Mesendoderm (in vitro differentiated cells): ENCODE results near the gene SWAP70.

ENCODE experiments used
- DNase-seq: peaks from one replicate; pipeline ENCODE4 v3.0.0; 2013
- H2AK5ac ChIP-seq: 2 replicates; pipeline ENCODE4 v1.6.1; 2013; ENCODE audit warnings: low read length, inconsistent platforms
- H2BK120ac ChIP-seq: 2 replicates; pipeline ENCODE4 v1.6.1; 2013; ENCODE audit warnings: low read depth, mild to moderate bottlenecking, low read length, moderate library complexity, mixed read lengths
- H2BK15ac ChIP-seq: replicated peaks from 2 replicates; pipeline ENCODE4 v1.6.1; 2013; ENCODE audit warnings: low read depth, mild to moderate bottlenecking, moderate library complexity
- H2BK5ac ChIP-seq: 2 replicates; pipeline ENCODE4 v1.6.1; 2013; ENCODE audit warnings: low read length, inconsistent platforms
- H3K18ac ChIP-seq: 2 replicates; pipeline ENCODE4 v1.6.1; 2013; ENCODE audit warnings: mild to moderate bottlenecking, low read length, mixed read lengths
- H3K23ac ChIP-seq: one replicate; pipeline ENCODE4 v1.6.1; 2013; ENCODE audit warnings: low read length
- H3K27ac ChIP-seq: 2 replicates; pipeline ENCODE4 v1.5.1; 2013; ENCODE audit warnings: low read depth, mild to moderate bottlenecking, inconsistent platforms, low read length, moderate library complexity
- H3K27me3 ChIP-seq: 2 replicates; pipeline ENCODE4 v1.6.1; 2013; ENCODE audit warnings: low read length, control low read depth, mild to moderate bottlenecking, inconsistent platforms; ENCODE audit not compliant: insufficient read depth, poor library complexity
- H3K36me3 ChIP-seq: 2 replicates; pipeline ENCODE4 v1.6.1; 2013; ENCODE audit warnings: low read length, inconsistent platforms; ENCODE audit not compliant: control insufficient read depth, insufficient read depth
- H3K4ac ChIP-seq: one replicate; pipeline ENCODE4 v1.6.1; 2013; ENCODE audit warnings: low read depth, mild to moderate bottlenecking, low read length, moderate library complexity
- H3K4me1 ChIP-seq: 2 replicates; pipeline ENCODE4 v1.6.1; 2013; ENCODE audit warnings: low read depth, low read length, inconsistent platforms; ENCODE audit not compliant: control insufficient read depth
- H3K4me2 ChIP-seq: 2 replicates; pipeline ENCODE4 v1.6.1; 2013; ENCODE audit warnings: low read length
- H3K4me3 ChIP-seq: 2 replicates; pipeline ENCODE4 v1.5.1; 2013; ENCODE audit warnings: mild to moderate bottlenecking, low read length
- H3K56ac ChIP-seq: one replicate; pipeline ENCODE4 v1.6.1; 2013; ENCODE audit warnings: low read length
- H3K79me1 ChIP-seq: 2 replicates; pipeline ENCODE4 v1.6.1; 2013; ENCODE audit warnings: low read length, inconsistent platforms
- H3K79me2 ChIP-seq: 2 replicates; pipeline ENCODE4 v1.6.1; 2013; ENCODE audit warnings: mild to moderate bottlenecking, low read length; ENCODE audit not compliant: control insufficient read depth, insufficient read depth
- H3K9ac ChIP-seq: 2 replicates; pipeline ENCODE4 v1.6.1; 2013; ENCODE audit warnings: low read length, inconsistent platforms
- H4K5ac ChIP-seq: one replicate; pipeline ENCODE4 v1.6.1; 2013; ENCODE audit warnings: low read length
- H4K8ac ChIP-seq: one replicate; pipeline ENCODE4 v1.6.1; 2013; ENCODE audit warnings: low read depth, mild to moderate bottlenecking, control low read depth, low read length, moderate library complexity
- WGBS: extraction: QIAGEN DNeasy Blood & Tissue Kit; methylation state at CpG from one replicate; pipeline ENCODE4 v1.1.7; 2013; ENCODE audit warnings: low lambda C conversion rate, missing lambda C conversion rate; ENCODE audit not compliant: insufficient coverage; ENCODE audit errors: extremely low coverage; 5-methylcytosine and 5-hydroxymethylcytosine counted together

The SWAP70 gene

DNA sequence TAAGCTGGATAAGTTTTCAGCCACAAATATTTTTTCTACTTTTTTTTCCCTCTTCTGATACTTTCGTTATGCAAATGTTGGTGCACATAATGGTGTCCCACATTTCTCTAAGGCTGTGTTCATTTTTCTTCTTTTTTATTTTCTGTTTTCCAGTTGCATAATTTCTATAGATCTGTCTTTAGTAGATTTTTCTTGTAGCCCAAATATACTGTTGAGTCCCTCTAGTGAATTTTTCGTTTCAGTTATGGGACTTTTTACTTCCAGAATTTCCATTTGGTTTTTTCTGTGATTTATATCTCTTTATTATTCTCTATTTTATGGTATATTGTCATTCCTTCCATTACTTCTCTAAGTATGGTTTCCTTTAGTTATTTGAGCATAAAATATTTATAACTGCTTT is 72.0 kb downstream of the SWAP70 start:
- H3K56ac ChIP-seq, result no peak overlapping the region
- H3K27me3 ChIP-seq, result no peaks in the 10 kb centered on the region
- H3K18ac ChIP-seq, result no peak overlapping the region
- H4K5ac ChIP-seq, result no peak overlapping the region
- no peak for DNase-seq
- H3K27ac ChIP-seq, result no peak overlapping the region
- no peak overlapping the region for H4K8ac ChIP-seq
- no peak overlapping the region for H2BK15ac ChIP-seq
- no peak overlapping the region for H2AK5ac ChIP-seq
- no CpG with 5 or more reads among the region's 2 CpGs for WGBS
- H3K79me2 ChIP-seq, result no peaks in the 10 kb centered on the region
- H2BK120ac ChIP-seq, result no peak overlapping the region
- no peak overlapping the region for H3K9ac ChIP-seq
- H3K4me3 ChIP-seq, result no peak overlapping the region
- no peak overlapping the region for H3K4ac ChIP-seq
- no peak overlapping the region for H3K4me2 ChIP-seq
- H3K23ac ChIP-seq, result no peak overlapping the region
- no peaks in the 10 kb centered on the region for H3K4me1 ChIP-seq
- H3K79me1 ChIP-seq, result no peaks in the 10 kb centered on the region
- no peak overlapping the region for H2BK5ac ChIP-seq
- peaks cover 5% of the 10 kb centered on the region for H3K36me3 ChIP-seq

GRCh38 chr11:9736365-9736764 is 72.5 kb downstream of the SWAP70 start:
- Histone ChIP-seq H2BK5ac (no peak overlapping the region), H3K56ac (no peak overlapping the region), H2BK15ac (no peak overlapping the region), H2BK120ac (no peak overlapping the region), H3K79me2 (no peaks in the 10 kb centered on the region), H3K36me3 (peaks cover 7% of the 10 kb centered on the region), H3K9ac (no peak overlapping the region), H2AK5ac (no peak overlapping the region), H3K79me1 (no peaks in the 10 kb centered on the region), H3K18ac (no peak overlapping the region), H4K5ac (no peak overlapping the region), H3K27ac (no peak overlapping the region), H3K27me3 (no peaks in the 10 kb centered on the region), H3K4me3 (no peak overlapping the region), H3K4me2 (no peak overlapping the region), H3K4me1 (no peaks in the 10 kb centered on the region), H3K23ac (no peak overlapping the region), H3K4ac (no peak overlapping the region), H4K8ac (no peak overlapping the region)
- WGBS, result no CpG with 5 or more reads among the region's 2 CpGs
- DNase-seq, result no peak

DNA sequence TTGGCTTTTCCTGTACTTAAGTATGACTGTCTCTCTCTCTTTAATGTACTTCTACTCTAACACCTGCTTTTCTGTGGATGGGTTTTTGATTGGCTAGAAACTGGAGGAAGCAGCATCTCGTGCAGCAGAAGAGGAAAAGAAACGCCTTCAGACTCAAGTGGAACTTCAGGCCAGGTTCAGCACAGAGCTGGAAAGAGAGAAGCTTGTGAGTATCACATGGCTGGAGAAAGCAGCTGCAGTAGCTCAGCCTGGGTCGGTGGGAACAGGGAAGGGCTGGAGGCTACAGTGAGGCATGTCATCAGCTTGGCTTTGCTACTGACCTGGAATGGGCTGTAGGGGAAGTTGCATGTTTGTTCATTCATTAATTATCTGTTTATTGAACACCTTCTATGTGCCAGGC is 74.2 kb downstream of the SWAP70 start:
- DNase-seq, result no peak
- H3K27ac ChIP-seq, result no peak overlapping the region
- peaks cover 9% of the 10 kb centered on the region for H3K36me3 ChIP-seq
- no peaks in the 10 kb centered on the region for H3K27me3 ChIP-seq
- no CpG with 5 or more reads among the region's 3 CpGs for WGBS
- H2AK5ac ChIP-seq, result no peak overlapping the region
- H3K4me2 ChIP-seq, result no peak overlapping the region
- H2BK5ac ChIP-seq, result no peak overlapping the region
- H3K79me1 ChIP-seq, result no peaks in the 10 kb centered on the region
- no peak overlapping the region for H3K23ac ChIP-seq
- no peak overlapping the region for H3K9ac ChIP-seq
- H3K4me1 ChIP-seq, result no peaks in the 10 kb centered on the region
- H3K56ac ChIP-seq, result no peak overlapping the region
- no peak overlapping the region for H4K5ac ChIP-seq
- H2BK120ac ChIP-seq, result no peak overlapping the region
- H3K4me3 ChIP-seq, result no peak overlapping the region
- no peak overlapping the region for H3K4ac ChIP-seq
- no peak overlapping the region for H4K8ac ChIP-seq
- H3K18ac ChIP-seq, result no peak overlapping the region
- H2BK15ac ChIP-seq, result no peak overlapping the region
- no peaks in the 10 kb centered on the region for H3K79me2 ChIP-seq

DNA sequence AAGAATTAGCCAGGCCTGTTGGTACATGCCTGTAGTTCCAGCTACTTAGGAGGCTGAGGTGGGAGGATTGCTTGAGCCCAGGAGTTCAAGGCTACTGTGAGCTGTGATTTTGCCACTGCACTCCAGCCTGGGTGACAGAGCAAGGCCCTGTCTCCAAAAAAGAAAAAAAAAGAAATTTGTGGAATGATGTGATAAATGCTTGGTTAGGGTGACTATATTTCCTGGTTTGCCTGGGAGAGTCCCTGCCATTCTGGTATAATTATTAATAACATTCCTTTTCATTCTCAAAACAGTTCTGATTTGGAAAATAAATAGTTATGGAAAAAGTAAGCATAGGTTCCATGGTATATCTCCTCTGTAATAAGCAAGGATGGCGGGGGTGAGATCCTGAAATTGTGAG is 74.8 kb downstream of the SWAP70 start:
- H4K8ac ChIP-seq, result no peak overlapping the region
- no peak overlapping the region for H2AK5ac ChIP-seq
- no peaks in the 10 kb centered on the region for H3K27me3 ChIP-seq
- H3K4me2 ChIP-seq, result no peak overlapping the region
- no peak overlapping the region for H3K56ac ChIP-seq
- DNase-seq, result no peak
- no peaks in the 10 kb centered on the region for H3K4me1 ChIP-seq
- no peak overlapping the region for H3K4ac ChIP-seq
- WGBS, result no CpG with 5 or more reads among the region's 1 CpG
- H2BK120ac ChIP-seq, result no peak overlapping the region
- H3K27ac ChIP-seq, result no peak overlapping the region
- no peak overlapping the region for H3K4me3 ChIP-seq
- no peaks in the 10 kb centered on the region for H3K79me2 ChIP-seq
- no peak overlapping the region for H2BK5ac ChIP-seq
- H3K18ac ChIP-seq, result no peak overlapping the region
- peaks cover 9% of the 10 kb centered on the region for H3K36me3 ChIP-seq
- no peaks in the 10 kb centered on the region for H3K79me1 ChIP-seq
- no peak overlapping the region for H3K23ac ChIP-seq
- no peak overlapping the region for H2BK15ac ChIP-seq
- no peak overlapping the region for H3K9ac ChIP-seq
- no peak overlapping the region for H4K5ac ChIP-seq

GRCh38 chr11:9739123-9739900 is 75.4 kb downstream of the SWAP70 start:
- Histone ChIP-seq H3K27me3 (no peaks in the 10 kb centered on the region), H2BK5ac (no peak overlapping the region), H3K56ac (no peak overlapping the region), H2BK120ac (no peak overlapping the region), H3K18ac (no peak overlapping the region), H3K23ac (no peak overlapping the region), H3K4me2 (no peak overlapping the region), H3K79me2 (no peaks in the 10 kb centered on the region), H3K9ac (no peak overlapping the region), H4K8ac (no peak overlapping the region), H2BK15ac (no peak overlapping the region), H2AK5ac (no peak overlapping the region), H3K4me1 (no peaks in the 10 kb centered on the region), H3K79me1 (no peaks in the 10 kb centered on the region), H4K5ac (no peak overlapping the region), H3K4ac (no peak overlapping the region), H3K4me3 (no peak overlapping the region), H3K36me3 (peaks cover 9% of the 10 kb centered on the region), H3K27ac (no peak overlapping the region)
- no CpG with 5 or more reads among the region's 4 CpGs for WGBS
- no peak for DNase-seq
